Calu3 (cell line): ENCODE measurements around the gene KCNK3. TPM values are rescaled to one million over a fixed set of nuclear protein-coding genes. Genes with fewer than 3 reads are reported as not detected.
"Not testable (repeated sequence)": the region's sequence is repeated elsewhere in the genome, so short reads cannot be mapped to it uniquely, and the experiment has no call there.

ENCODE experiments used
- BruUV-seq: library from RNA; stranded (reverse); fragments of 400-500 nt; replicated peaks from 2 replicates; lab custom pipeline; 2021; lab: Mats Ljungman, UMichigan
- CTCF ChIA-PET: fragments of 300-600 bp; sonication (Branson Sonifier 250); formaldehyde crosslinking; loops from one replicate; lab custom pipeline; 2022; ENCODE audit warnings: antibody characterized with exemption; lab: Charles Lee
- DNase-seq: peaks from one replicate; pipeline ENCODE4 v3.0.0; 2022
- H3K27ac Mint-ChIP-seq: one replicate; pipeline ENCODE4 v1.8.0; 2022; ENCODE audit warnings: mixed read lengths; ENCODE audit not compliant: unreplicated experiment
- H3K27me3 Mint-ChIP-seq: one replicate; pipeline ENCODE4 v1.8.0; 2022; ENCODE audit warnings: mixed read lengths; ENCODE audit not compliant: unreplicated experiment
- H3K36me3 Mint-ChIP-seq: one replicate; pipeline ENCODE4 v1.8.0; 2022; ENCODE audit warnings: mild to moderate bottlenecking, moderate library complexity, mixed read lengths; ENCODE audit not compliant: insufficient read depth, unreplicated experiment
- H3K4me1 Mint-ChIP-seq: one replicate; pipeline ENCODE4 v1.8.0; 2022; ENCODE audit warnings: mild to moderate bottlenecking, low read depth, mixed read lengths; ENCODE audit not compliant: unreplicated experiment
- H3K4me3 Mint-ChIP-seq: one replicate; pipeline ENCODE4 v1.8.0; 2022; ENCODE audit warnings: mild to moderate bottlenecking, low read depth, moderate library complexity, mixed read lengths; ENCODE audit not compliant: unreplicated experiment
- H3K9me3 Mint-ChIP-seq: one replicate; pipeline ENCODE4 v1.8.0; 2022; ENCODE audit warnings: low read depth, mixed read lengths; ENCODE audit not compliant: unreplicated experiment
- intact Hi-C: fragments of 100-400 bp; cut with micrococcal nuclease; formaldehyde crosslinking; loops from one replicate; pipeline ENCODE4 v1.10.0; 2022; ENCODE audit not compliant: unreplicated experiment
- total RNA-seq: library from RNA; stranded (reverse); gene quantifications from 2 replicates; pipeline ENCODE4 v1.2.3, GENCODE V29; 2022
- TF ChIP-seq, protein P1 (sequence below): fragments of 200-600 bp; IDR thresholded peaks from one replicate; pipeline ENCODE4 v1.8.0; 2022; ENCODE audit warnings: antibody characterized with exemption; ENCODE audit not compliant: unreplicated experiment

KCNK3 gene
- total RNA-seq, 1 experiment from 2014 or later: not detected

DNA sequence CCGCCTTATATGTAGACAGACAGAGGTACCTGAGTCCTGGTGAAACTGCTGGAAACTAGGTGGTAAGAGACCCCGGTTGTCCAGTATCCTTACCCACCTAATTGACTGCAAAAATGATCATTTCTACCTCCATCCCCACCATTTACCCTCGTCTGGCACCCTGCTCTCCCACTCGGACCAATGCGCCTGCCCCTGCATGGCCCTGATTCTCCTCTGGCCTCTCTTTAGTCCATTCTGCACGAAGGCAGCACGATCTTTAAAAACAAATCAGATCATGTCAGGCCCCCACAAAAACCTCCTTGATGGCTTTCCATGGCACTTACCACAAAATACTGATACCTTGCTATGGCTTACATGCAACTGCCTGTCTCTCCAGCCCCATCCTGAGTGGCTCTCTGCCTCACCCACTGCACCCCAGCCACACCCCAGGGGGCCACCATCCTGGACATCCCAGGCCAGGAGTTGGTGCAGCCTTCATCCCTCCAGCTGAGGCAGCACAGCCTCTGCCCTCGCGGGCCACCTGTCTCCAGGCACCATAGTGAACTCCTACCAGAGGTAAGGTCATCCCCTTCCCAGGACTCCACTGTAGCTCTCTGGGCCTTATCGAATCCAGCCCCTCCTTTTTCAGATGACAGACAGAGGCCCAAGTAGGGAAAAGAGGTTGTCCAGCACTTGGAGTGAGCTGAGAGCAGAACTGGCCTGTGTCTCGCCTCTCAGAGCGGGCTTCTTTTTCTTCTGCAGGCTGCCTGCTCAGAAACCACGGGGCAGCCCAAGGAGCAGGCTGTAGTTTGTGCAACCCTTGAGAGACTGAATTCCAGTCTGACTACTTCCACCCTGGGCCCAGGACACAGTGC lies 39.1 kb upstream of the KCNK3 start:
- Mint-ChIP-seq H3K27ac (no peak overlapping the region), H3K9me3 (no peaks in the 10 kb centered on the region), H3K4me3 (no peak overlapping the region), H3K4me1 (no peaks in the 10 kb centered on the region), H3K27me3 (peaks cover 83% of the 10 kb centered on the region), H3K36me3 (no peaks in the 10 kb centered on the region)
- BruUV-seq: no TSS peak
- intact Hi-C loops: no loop called here
- CTCF ChIA-PET: no interaction called here
- no peak for DNase-seq
- TF ChIP-seq, protein P1, sequence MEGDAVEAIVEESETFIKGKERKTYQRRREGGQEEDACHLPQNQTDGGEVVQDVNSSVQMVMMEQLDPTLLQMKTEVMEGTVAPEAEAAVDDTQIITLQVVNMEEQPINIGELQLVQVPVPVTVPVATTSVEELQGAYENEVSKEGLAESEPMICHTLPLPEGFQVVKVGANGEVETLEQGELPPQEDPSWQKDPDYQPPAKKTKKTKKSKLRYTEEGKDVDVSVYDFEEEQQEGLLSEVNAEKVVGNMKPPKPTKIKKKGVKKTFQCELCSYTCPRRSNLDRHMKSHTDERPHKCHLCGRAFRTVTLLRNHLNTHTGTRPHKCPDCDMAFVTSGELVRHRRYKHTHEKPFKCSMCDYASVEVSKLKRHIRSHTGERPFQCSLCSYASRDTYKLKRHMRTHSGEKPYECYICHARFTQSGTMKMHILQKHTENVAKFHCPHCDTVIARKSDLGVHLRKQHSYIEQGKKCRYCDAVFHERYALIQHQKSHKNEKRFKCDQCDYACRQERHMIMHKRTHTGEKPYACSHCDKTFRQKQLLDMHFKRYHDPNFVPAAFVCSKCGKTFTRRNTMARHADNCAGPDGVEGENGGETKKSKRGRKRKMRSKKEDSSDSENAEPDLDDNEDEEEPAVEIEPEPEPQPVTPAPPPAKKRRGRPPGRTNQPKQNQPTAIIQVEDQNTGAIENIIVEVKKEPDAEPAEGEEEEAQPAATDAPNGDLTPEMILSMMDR: no peak

DNA sequence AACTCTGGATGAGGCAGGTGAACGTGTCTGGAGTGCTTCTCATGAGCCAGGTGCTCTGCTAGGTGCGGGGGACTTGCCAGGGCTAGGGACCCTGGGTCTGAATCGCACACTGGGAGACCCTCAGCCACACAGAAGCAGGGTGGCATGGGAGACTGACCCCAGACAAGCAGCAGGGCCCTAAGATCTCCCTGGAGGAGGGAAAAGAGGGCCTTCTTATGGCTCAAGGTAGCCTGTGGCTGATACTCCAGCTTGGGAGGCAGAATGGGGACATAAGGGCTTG lies 38.5 kb upstream of the KCNK3 start:
- CTCF ChIA-PET: no interaction called here
- TF ChIP-seq, protein P1: no peak
- Mint-ChIP-seq H3K27ac (no peak overlapping the region), H3K36me3 (no peaks in the 10 kb centered on the region), H3K4me1 (no peaks in the 10 kb centered on the region), H3K4me3 (no peak overlapping the region), H3K27me3 (peaks cover 83% of the 10 kb centered on the region), H3K9me3 (no peaks in the 10 kb centered on the region)
- no TSS peak for BruUV-seq
- DNase-seq: no peak
- intact Hi-C loops: no loop called here

DNA sequence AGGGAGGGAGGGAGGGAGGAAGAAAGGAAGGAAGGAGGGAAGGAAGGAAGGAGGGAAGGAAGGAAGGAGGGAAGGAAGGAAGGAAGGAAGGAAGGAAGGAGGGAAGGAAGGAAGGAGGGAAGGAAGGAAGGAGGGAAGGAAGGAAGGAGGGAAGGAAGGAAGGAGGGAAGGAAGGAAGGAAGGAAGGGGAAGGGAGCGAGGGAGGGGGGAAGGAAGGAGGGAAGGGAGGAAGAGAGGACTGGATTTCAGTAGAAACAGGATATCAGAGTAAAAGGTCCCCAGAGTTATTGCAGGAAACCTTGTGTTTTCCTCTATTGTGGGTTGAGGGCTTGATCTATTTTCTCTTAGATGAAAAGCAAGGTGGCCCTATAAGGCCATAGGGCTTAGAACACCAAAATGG lies 37.4 kb upstream of the KCNK3 start:
- intact Hi-C loops, H3K27ac Mint-ChIP-seq, H3K4me1 Mint-ChIP-seq, CTCF ChIA-PET, H3K4me3 Mint-ChIP-seq, DNase-seq, BruUV-seq, H3K9me3 Mint-ChIP-seq, H3K36me3 Mint-ChIP-seq: not testable (repeated sequence)
- peaks cover 84% of the 10 kb centered on the region for H3K27me3 Mint-ChIP-seq

DNA sequence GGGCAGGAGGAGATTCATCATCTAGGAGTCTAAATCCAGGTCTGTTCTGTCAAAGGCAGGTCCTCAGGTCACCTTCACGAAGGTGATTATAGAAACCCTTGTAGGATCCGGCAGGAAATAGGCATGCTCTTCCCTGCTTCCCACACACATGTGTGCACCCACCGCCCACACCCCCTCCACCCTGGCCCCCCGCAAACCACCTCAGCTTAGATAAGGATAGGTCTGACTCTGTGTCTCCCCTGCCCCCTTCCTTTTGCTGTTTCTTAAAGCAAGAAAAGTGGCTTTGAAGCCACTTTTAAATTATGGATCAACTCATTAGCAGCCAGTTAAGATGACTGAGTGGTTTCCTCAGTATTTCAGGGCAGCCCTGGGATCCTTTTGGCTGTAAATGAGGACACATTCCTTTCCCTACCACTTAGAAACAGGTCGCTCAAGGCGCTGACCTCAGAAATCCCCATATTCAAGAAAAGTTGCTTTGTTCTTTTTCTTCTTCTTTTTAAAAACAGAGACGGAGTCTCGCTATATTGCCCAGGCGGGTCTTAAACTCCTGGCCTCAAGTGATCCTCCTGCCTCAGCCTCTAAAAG lies 36.8 kb upstream of the KCNK3 start:
- no peak for DNase-seq
- Mint-ChIP-seq H3K27ac (no peak overlapping the region), H3K4me1 (no peaks in the 10 kb centered on the region), H3K4me3 (no peak overlapping the region), H3K36me3 (no peaks in the 10 kb centered on the region), H3K27me3 (peaks cover 84% of the 10 kb centered on the region), H3K9me3 (no peaks in the 10 kb centered on the region)
- CTCF ChIA-PET: no interaction called here
- TF ChIP-seq, protein P1: no peak
- no TSS peak for BruUV-seq
- intact Hi-C loops: no loop called here

DNA sequence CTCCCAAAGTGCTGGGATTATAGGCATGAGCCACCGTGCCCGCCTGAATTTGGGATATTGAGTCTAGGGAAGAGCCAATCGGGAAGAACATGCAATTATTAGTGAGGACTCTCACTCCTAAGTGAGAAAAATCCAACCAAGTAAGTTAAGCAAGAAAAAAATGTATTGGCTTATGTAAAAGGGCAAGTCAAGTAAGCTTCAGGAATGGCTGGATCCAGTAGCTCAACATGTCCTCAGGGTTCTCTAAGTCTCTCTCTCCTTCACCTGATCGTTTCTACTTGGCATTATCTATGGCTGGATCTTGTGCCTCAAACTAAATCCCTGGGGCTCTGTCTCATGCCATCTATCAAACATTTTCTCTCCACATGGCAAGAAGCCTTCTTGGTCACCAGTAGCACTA lies 35.3 kb upstream of the KCNK3 start:
- intact Hi-C loops: no loop called here
- TF ChIP-seq, protein P1: no peak
- Mint-ChIP-seq H3K9me3 (no peaks in the 10 kb centered on the region), H3K27me3 (peaks cover 81% of the 10 kb centered on the region), H3K4me3 (no peak overlapping the region), H3K36me3 (no peaks in the 10 kb centered on the region), H3K27ac (no peak overlapping the region), H3K4me1 (no peaks in the 10 kb centered on the region)
- no peak for DNase-seq
- CTCF ChIA-PET: no interaction called here
- BruUV-seq: no TSS peak
